ENCODE measurements around the gene STIMATE. TPM values are rescaled to one million over a fixed set of nuclear protein-coding genes. Genes with fewer than 3 reads are reported as not detected.

The STIMATE gene
- total RNA-seq, 1 experiment from 2014 or later: 15.7 TPM

DNA sequence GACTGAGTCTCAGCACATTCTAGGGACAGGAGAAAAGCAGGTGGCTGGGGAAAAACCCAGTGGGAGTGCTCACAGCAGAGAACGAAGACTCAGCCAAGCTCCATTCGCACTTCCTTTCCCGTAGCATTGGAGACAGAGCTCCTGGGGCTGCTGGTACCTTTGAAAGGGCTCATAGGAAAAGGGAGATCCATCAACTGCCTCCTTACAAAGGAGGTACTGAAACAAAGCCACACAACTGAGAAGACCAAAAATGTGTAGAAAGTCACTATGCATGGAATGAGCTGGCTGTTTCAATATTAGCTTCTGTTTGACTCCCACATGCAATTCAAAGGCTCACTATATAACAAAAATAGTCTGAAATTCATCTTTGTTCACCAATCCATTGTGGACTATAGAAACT lies 16.9 kb downstream of the STIMATE start:
- intact Hi-C loops (cut with micrococcal nuclease; ENCODE audit: unreplicated experiment) (no loop called here), in situ Hi-C loops (cut with HindIII; ENCODE audit: low pct_unique_long_range_greater_than_20kb, low sequenced_read_pairs) (no loop called here)
- no peak for TF ChIP-seq POLR2AphosphoS5 (IDR thresholded peaks at IDR 0.05; ENCODE audit: low read depth, low read length)
- TF ChIP-seq, protein P1, sequence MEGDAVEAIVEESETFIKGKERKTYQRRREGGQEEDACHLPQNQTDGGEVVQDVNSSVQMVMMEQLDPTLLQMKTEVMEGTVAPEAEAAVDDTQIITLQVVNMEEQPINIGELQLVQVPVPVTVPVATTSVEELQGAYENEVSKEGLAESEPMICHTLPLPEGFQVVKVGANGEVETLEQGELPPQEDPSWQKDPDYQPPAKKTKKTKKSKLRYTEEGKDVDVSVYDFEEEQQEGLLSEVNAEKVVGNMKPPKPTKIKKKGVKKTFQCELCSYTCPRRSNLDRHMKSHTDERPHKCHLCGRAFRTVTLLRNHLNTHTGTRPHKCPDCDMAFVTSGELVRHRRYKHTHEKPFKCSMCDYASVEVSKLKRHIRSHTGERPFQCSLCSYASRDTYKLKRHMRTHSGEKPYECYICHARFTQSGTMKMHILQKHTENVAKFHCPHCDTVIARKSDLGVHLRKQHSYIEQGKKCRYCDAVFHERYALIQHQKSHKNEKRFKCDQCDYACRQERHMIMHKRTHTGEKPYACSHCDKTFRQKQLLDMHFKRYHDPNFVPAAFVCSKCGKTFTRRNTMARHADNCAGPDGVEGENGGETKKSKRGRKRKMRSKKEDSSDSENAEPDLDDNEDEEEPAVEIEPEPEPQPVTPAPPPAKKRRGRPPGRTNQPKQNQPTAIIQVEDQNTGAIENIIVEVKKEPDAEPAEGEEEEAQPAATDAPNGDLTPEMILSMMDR (IDR thresholded peaks at IDR 0.05): no peak
- TF ChIP-seq TCF7L2 (IDR thresholded peaks at IDR 0.05; ENCODE audit: low read depth, low read length): no peak
- TF ChIP-seq, protein P2, sequence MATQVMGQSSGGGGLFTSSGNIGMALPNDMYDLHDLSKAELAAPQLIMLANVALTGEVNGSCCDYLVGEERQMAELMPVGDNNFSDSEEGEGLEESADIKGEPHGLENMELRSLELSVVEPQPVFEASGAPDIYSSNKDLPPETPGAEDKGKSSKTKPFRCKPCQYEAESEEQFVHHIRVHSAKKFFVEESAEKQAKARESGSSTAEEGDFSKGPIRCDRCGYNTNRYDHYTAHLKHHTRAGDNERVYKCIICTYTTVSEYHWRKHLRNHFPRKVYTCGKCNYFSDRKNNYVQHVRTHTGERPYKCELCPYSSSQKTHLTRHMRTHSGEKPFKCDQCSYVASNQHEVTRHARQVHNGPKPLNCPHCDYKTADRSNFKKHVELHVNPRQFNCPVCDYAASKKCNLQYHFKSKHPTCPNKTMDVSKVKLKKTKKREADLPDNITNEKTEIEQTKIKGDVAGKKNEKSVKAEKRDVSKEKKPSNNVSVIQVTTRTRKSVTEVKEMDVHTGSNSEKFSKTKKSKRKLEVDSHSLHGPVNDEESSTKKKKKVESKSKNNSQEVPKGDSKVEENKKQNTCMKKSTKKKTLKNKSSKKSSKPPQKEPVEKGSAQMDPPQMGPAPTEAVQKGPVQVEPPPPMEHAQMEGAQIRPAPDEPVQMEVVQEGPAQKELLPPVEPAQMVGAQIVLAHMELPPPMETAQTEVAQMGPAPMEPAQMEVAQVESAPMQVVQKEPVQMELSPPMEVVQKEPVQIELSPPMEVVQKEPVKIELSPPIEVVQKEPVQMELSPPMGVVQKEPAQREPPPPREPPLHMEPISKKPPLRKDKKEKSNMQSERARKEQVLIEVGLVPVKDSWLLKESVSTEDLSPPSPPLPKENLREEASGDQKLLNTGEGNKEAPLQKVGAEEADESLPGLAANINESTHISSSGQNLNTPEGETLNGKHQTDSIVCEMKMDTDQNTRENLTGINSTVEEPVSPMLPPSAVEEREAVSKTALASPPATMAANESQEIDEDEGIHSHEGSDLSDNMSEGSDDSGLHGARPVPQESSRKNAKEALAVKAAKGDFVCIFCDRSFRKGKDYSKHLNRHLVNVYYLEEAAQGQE (IDR thresholded peaks at IDR 0.05; ENCODE audit: insufficient read depth in 1 of 2, low read depth in 2 of 2, low read length in 1 of 2): no peak
- TF ChIP-seq SIN3A (IDR thresholded peaks at IDR 0.05; ENCODE audit: borderline replicate concordance, insufficient read depth, low read depth, low read length): no peak
- ChIA-PET CTCF (no interaction called here), POLR2A (no interaction called here)
- BruUV-seq (replicated peaks): no TSS peak
- H3K4me1 ChIP-seq (ENCODE audit: control insufficient read depth, insufficient read depth, low read length): no peaks in the 10 kb centered on the region
- DNase-seq (ENCODE audit: low read depth, low spot score): no peak
- no peak for ATAC-seq
- no peak overlapping the region for H3K27ac ChIP-seq (ENCODE audit: low read length)
- no peaks in the 10 kb centered on the region for H3K9me3 ChIP-seq (ENCODE audit: control insufficient read depth, insufficient read depth, low read depth, low read length)
- no peaks in the 10 kb centered on the region for H3K27me3 ChIP-seq (ENCODE audit: control insufficient read depth, insufficient read depth, low read length)
- no peaks in the 10 kb centered on the region for H3K36me3 ChIP-seq (ENCODE audit: control insufficient read depth, insufficient read depth, low read length)
- no peak overlapping the region for H3K4me3 ChIP-seq (ENCODE audit: low read depth in 2 of 2, low read length in 2 of 2)

DNA sequence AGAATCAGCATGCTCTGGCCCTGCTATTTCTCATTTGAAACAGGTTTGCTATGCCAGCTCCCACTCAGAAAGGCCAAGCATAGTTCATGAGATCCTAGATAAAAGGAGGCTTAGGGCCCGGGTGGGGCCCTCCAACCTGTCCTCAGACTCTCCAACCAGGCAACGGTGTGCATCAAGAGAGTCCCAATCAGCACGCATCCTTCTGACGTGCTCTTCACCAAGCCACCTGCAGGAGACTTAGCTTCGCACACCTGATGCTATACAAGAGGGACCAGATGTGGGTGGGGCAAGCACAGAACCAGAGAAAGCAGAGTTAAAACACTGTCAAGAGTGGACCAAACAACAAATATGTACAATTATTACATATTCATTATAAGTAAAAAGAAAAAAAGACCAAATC lies 17.3 kb downstream of the STIMATE start:
- no peak overlapping the region for H3K4me3 ChIP-seq (ENCODE audit: low read depth in 2 of 2, low read length in 2 of 2)
- no peak for ATAC-seq
- intact Hi-C loops (cut with micrococcal nuclease; ENCODE audit: unreplicated experiment) (no loop called here), in situ Hi-C loops (cut with HindIII; ENCODE audit: low pct_unique_long_range_greater_than_20kb, low sequenced_read_pairs) (no loop called here)
- H3K27me3 ChIP-seq (ENCODE audit: control insufficient read depth, insufficient read depth, low read length): no peaks in the 10 kb centered on the region
- TF ChIP-seq, protein P2 (IDR thresholded peaks at IDR 0.05; ENCODE audit: insufficient read depth in 1 of 2, low read depth in 2 of 2, low read length in 1 of 2): no peak
- no peak for DNase-seq (ENCODE audit: low read depth, low spot score)
- no peaks in the 10 kb centered on the region for H3K9me3 ChIP-seq (ENCODE audit: control insufficient read depth, insufficient read depth, low read depth, low read length)
- H3K4me1 ChIP-seq (ENCODE audit: control insufficient read depth, insufficient read depth, low read length): no peaks in the 10 kb centered on the region
- BruUV-seq (replicated peaks): no TSS peak
- H3K27ac ChIP-seq (ENCODE audit: low read length): no peak overlapping the region
- H3K36me3 ChIP-seq (ENCODE audit: control insufficient read depth, insufficient read depth, low read length): no peaks in the 10 kb centered on the region
- POLR2A ChIA-PET: no interaction called here
- CTCF ChIA-PET: no interaction called here

Measured in Panc1 (cell line).